ENCODE data around the gene JAK3. TPM values are rescaled to one million over a fixed set of nuclear protein-coding genes. Genes with fewer than 3 reads are reported as not detected.

JAK3 gene
- total and polyA plus RNA-seq, 2 donors (not counting 3 experiments of a cell fraction or from before 2014, with no cell fraction given), result 3.1 to 3.8 TPM

GRCh38 chr19:17794412-17794730 lies 53.4 kb downstream of the JAK3 start:
- Histone ChIP-seq H2AFZ (ENCODE audit: low read depth, low read length) (peak overlapping the region; percentile 78), H3K27me3 (ENCODE audit: control insufficient read depth in 2 of 2, insufficient read depth in 2 of 2, low read length in 2 of 2) (peaks cover 13 to 14% of the 10 kb centered on the region in 2 experiments), H3K9me1 (replicated peaks; ENCODE audit: control insufficient read depth, extremely low read depth, insufficient read depth, low read length) (no peaks in the 10 kb centered on the region), H3K79me2 (ENCODE audit: control insufficient read depth, insufficient read depth, low read length) (no peaks in the 10 kb centered on the region), H3K4me2 (ENCODE audit: insufficient read depth, low read length) (no peak overlapping the region), H3K9ac (replicated peaks; ENCODE audit: extremely low read depth, insufficient read depth, low read length) (no peak overlapping the region), H4K20me1 (replicated peaks; ENCODE audit: control insufficient read depth, extremely low read depth, insufficient read depth, low read length) (no peaks in the 10 kb centered on the region), H3K36me3 (ENCODE audit: control insufficient read depth in 2 of 2, extremely low read depth in 1 of 2, insufficient read depth in 2 of 2, low read length in 2 of 2) (no peaks in the 10 kb centered on the region), H3K27ac (ENCODE audit: insufficient read depth, low read depth, low read length) (no peak overlapping the region), H3K9me3 (replicated peaks; ENCODE audit: control insufficient read depth, insufficient read depth, low read length) (no peaks in the 10 kb centered on the region), H3K4me3 (replicated peaks in 1 of 3; ENCODE audit: insufficient read depth in 1 of 3, low read depth in 1 of 3, low read length in 3 of 3) (no peak overlapping the region), H3K4me1 (ENCODE audit: control insufficient read depth, extremely low read depth, insufficient read depth, low read length) (peaks cover 3% of the 10 kb centered on the region)
- TF ChIP-seq, protein P1, sequence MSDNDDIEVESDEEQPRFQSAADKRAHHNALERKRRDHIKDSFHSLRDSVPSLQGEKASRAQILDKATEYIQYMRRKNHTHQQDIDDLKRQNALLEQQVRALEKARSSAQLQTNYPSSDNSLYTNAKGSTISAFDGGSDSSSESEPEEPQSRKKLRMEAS (IDR thresholded peaks at IDR 0.05; ENCODE audit: insufficient read depth, insufficient read length), result no peak
- TF ChIP-seq POLR2A (IDR thresholded peaks at IDR 0.05; ENCODE audit: low read depth, low read length) (no peak), MYC (IDR thresholded peaks at IDR 0.05; ENCODE audit: low read depth, low read length) (no peak), FOS (IDR thresholded peaks at IDR 0.05; ENCODE audit: borderline replicate concordance, insufficient read depth, low read length) (no peak), EZH2 (IDR thresholded peaks at IDR 0.05; ENCODE audit: borderline replicate concordance, low read depth, low read length, severe bottlenecking) (no peak), POLR2AphosphoS5 (IDR thresholded peaks at IDR 0.05; ENCODE audit: insufficient read depth, low read depth, low read length) (no peak), JUN (IDR thresholded peaks at IDR 0.05; ENCODE audit: borderline replicate concordance, insufficient read depth, insufficient read length, low read depth) (no peak), GATA2 (IDR thresholded peaks at IDR 0.05; ENCODE audit: insufficient read depth, insufficient read length, low read depth, low read length) (no peak), CTCF (IDR thresholded peaks at IDR 0.05; ENCODE audit: extremely low read depth in 1 of 2, insufficient read depth in 1 of 2, low read depth in 1 of 2, low read length in 2 of 2) (no peak)
- intact Hi-C loops (cut with micrococcal nuclease), result loop anchor here (5.0 kb wide), 1 partner anchor 138 kb away; the partner anchor contains the start of gene CCDC124
- CTCF ChIA-PET, result interaction anchor here (0.7 to 2.1 kb wide), 4 partner anchors 10 to 62 kb away, joined by 3 to 17 read pairs (median 3); no protein-coding TSS in a partner anchor
- no peak for FAIRE-seq
- no TSS peak for BruUV-seq (replicated peaks)
- DNase-seq (ENCODE audit: low read depth, low spot score), result no peak
- dilution Hi-C loops (cut with MboI; ENCODE audit: extremely low pct_ligation_motif_present, low sequenced_read_pairs), result no loop called here
- POLR2A ChIA-PET, result no interaction called here

Measured in endothelial cell of umbilical vein (primary cell).